GM12892 (cell line): ENCODE results near the gene FOXL1.

ENCODE experiments used
- POLR2A ChIP-seq: IDR thresholded peaks from 2 replicates; pipeline ENCODE4 v1.6.1; 2011; ENCODE audit warnings: low read depth, low read length, control low read depth
- POLR2AphosphoS5 ChIP-seq: IDR thresholded peaks from 2 replicates; pipeline ENCODE4 v1.6.1; 2011; ENCODE audit warnings: low read depth, low read length, control low read depth
- TAF1 ChIP-seq: IDR thresholded peaks from 2 replicates; pipeline ENCODE4 v1.6.1; 2011; ENCODE audit warnings: low read depth, mild to moderate bottlenecking, control low read depth, low read length, borderline replicate concordance

- TF ChIP-seq TAF1 (no peak), POLR2A (no peak), POLR2AphosphoS5 (no peak)
Observed at GRCh38 chr16:86542756-86543750, 35.3 kb upstream of the FOXL1 start.
